Panc1 (cell line): ENCODE data around the gene AGAP2. TPM values are rescaled to one million over a fixed set of nuclear protein-coding genes. Genes with fewer than 3 reads are reported as not detected.

Source experiments
- ATAC-seq: fragments of 200-7000 bp; cut with Tn5 transposase; 2 replicates; pipeline ENCODE4 v1.9.1; 2020; ENCODE audit warnings: mild to moderate bottlenecking, moderate library complexity
- BruUV-seq: library from RNA; stranded (reverse); fragments of 400-500 nt; replicated peaks from 2 replicates; lab custom pipeline; 2021; lab: Mats Ljungman, UMichigan
- CTCF ChIA-PET: fragments of 300-600 bp; sonication (Branson Sonifier 250); formaldehyde crosslinking; loops from one replicate; lab custom pipeline; 2022; ENCODE audit warnings: antibody characterized with exemption; lab: Charles Lee
- POLR2A ChIA-PET: fragments of 300-600 bp; sonication (Branson Sonifier 250); formaldehyde crosslinking; loops from one replicate; lab custom pipeline; 2022; ENCODE audit warnings: antibody characterized with exemption; lab: Charles Lee
- DNase-seq: peaks from one replicate; pipeline ENCODE4 v3.0.0-alpha.2; 2010; ENCODE audit warnings: low read depth, low spot score
- H3K27ac ChIP-seq: 2 replicates; pipeline ENCODE4 v1.5.1; 2011; ENCODE audit warnings: mild to moderate bottlenecking, low read length, inconsistent platforms
- H3K27me3 ChIP-seq: fragments of 200-500 bp; sonication (Bioruptor generic); 2 replicates; pipeline ENCODE4 v1.6.0; 2014; ENCODE audit warnings: low read length, inconsistent platforms; ENCODE audit not compliant: control insufficient read depth, insufficient read depth
- H3K36me3 ChIP-seq: fragments of 200-500 bp; sonication (Bioruptor generic); 2 replicates; pipeline ENCODE4 v1.5.1; 2014; ENCODE audit warnings: inconsistent platforms, mild to moderate bottlenecking, low read length, moderate library complexity; ENCODE audit not compliant: control insufficient read depth, insufficient read depth
- H3K4me1 ChIP-seq: 2 replicates; pipeline ENCODE4 v1.5.1; 2011; ENCODE audit warnings: inconsistent platforms, mild to moderate bottlenecking, low read length, moderate library complexity; ENCODE audit not compliant: control insufficient read depth, insufficient read depth
- H3K4me3 ChIP-seq, 2 experiments: 2 replicates each; pipeline ENCODE4 v1.5.1; 2011 to 2012; ENCODE audit warnings: low read depth in 2 of 2, low read length in 2 of 2, mild to moderate bottlenecking in 2 of 2, inconsistent platforms in 1 of 2, moderate library complexity in 1 of 2
- H3K9me3 ChIP-seq: fragments of 200-500 bp; sonication (Bioruptor generic); 2 replicates; pipeline ENCODE4 v1.5.1; 2014; ENCODE audit warnings: low read depth, mild to moderate bottlenecking, inconsistent platforms, low read length, moderate library complexity; ENCODE audit not compliant: control insufficient read depth, insufficient read depth
- CTCF ChIP-seq: fragments of 450-650 bp; IDR thresholded peaks from 2 replicates; pipeline ENCODE4 v1.5.1; 2017; ENCODE audit warnings: mild to moderate bottlenecking
- POLR2AphosphoS5 ChIP-seq: IDR thresholded peaks from 2 replicates; pipeline ENCODE4 v1.6.1; 2012; ENCODE audit warnings: mild to moderate bottlenecking, low read depth, low read length, moderate library complexity
- REST ChIP-seq, 2 experiments: IDR thresholded peaks; 2 replicates each; pipeline ENCODE4 v1.6.1; 2011 to 2012; ENCODE audit warnings: low read depth in 2 of 2, control low read depth in 1 of 2, low read length in 1 of 2, mild to moderate bottlenecking in 1 of 2, moderate library complexity in 1 of 2; ENCODE audit not compliant: insufficient read depth in 1 of 2
- SIN3A ChIP-seq: IDR thresholded peaks from 2 replicates; pipeline ENCODE4 v1.6.1; 2012; ENCODE audit warnings: low read depth, mild to moderate bottlenecking, low read length, moderate library complexity, borderline replicate concordance; ENCODE audit not compliant: insufficient read depth
- TCF7L2 ChIP-seq: IDR thresholded peaks from 2 replicates; pipeline ENCODE4 v1.6.1; 2011; ENCODE audit warnings: mild to moderate bottlenecking, low read depth, low read length, inconsistent platforms
- in situ Hi-C: cut with HindIII; loops from 2 replicates; pipeline ENCODE4 v1.10.0; 2016; ENCODE audit warnings: low sequenced_read_pairs, low pct_unique_long_range_greater_than_20kb
- intact Hi-C: fragments of 100-400 bp; cut with micrococcal nuclease; formaldehyde crosslinking; loops from one replicate; pipeline ENCODE4 v1.10.0; 2022; ENCODE audit not compliant: unreplicated experiment
- total RNA-seq: library from RNA; stranded (reverse); gene quantifications from one replicate; pipeline ENCODE4 v1.2.1, GENCODE V29; 2021; ENCODE audit not compliant: unreplicated experiment

The AGAP2 gene
- total RNA-seq, 1 experiment from 2014 or later = 0.49 TPM

- no peaks in the 10 kb centered on the region for H3K9me3 ChIP-seq
- H3K36me3 ChIP-seq = no peaks in the 10 kb centered on the region
- no TSS peak for BruUV-seq
- ChIA-PET CTCF (interaction anchor here (0.6 to 1.6 kb wide), 7 partner anchors 9 to 276 kb away, joined by 3 to 9 read pairs (median 3); no protein-coding TSS in a partner anchor), POLR2A (interaction anchor here (0.7 kb wide), 1 partner anchor 1380 kb away, joined by 3 read pairs; no protein-coding TSS in a partner anchor)
- peaks cover 7% of the 10 kb centered on the region; the same call in 1 of the 2 replicates for H3K4me1 ChIP-seq
- no peak for TF ChIP-seq CTCF
- no peak for TF ChIP-seq TCF7L2
- TF ChIP-seq SIN3A = no peak
- no peak for TF ChIP-seq REST (IDR thresholded peaks at IDR 0.05; ENCODE audit: insufficient read depth in 1 of 2, low read depth in 2 of 2, low read length in 1 of 2)
- TF ChIP-seq POLR2AphosphoS5 = no peak
- DNase-seq (no peak), ATAC-seq (peak; percentile 2)
- no peak overlapping the region for H3K27ac ChIP-seq
- H3K4me3 ChIP-seq = no peak overlapping the region
- intact Hi-C loops = loop anchor here (5.0 kb wide), 1 partner anchor 153 kb away; no protein-coding TSS in a partner anchor
- in situ Hi-C loops = no loop called here
- H3K27me3 ChIP-seq = no peaks in the 10 kb centered on the region; the same call in 1 of the 2 replicates
These were observed 3.2 kb downstream of the AGAP2 start for GRCh38 chr12:57735198-57735855.

- peaks cover 7% of the 10 kb centered on the region; the same call in 1 of the 2 replicates for H3K4me1 ChIP-seq
- CTCF ChIA-PET = interaction anchor here (1.5 to 1.6 kb wide), 3 partner anchors 8 to 151 kb away, joined by 4 to 9 read pairs (median 5); no protein-coding TSS in a partner anchor
- no peaks in the 10 kb centered on the region; the same call in 1 of the 2 replicates for H3K27me3 ChIP-seq
- H3K9me3 ChIP-seq = no peaks in the 10 kb centered on the region
- in situ Hi-C loops = no loop called here
- BruUV-seq = no TSS peak
- H3K36me3 ChIP-seq = no peaks in the 10 kb centered on the region
- POLR2A ChIA-PET = interaction anchor here (0.7 kb wide), 1 partner anchor 1379 kb away, joined by 3 read pairs; no protein-coding TSS in a partner anchor
- no peak for TF ChIP-seq TCF7L2
- TF ChIP-seq CTCF = no peak
- TF ChIP-seq REST (IDR thresholded peaks at IDR 0.05; ENCODE audit: insufficient read depth in 1 of 2, low read depth in 2 of 2, low read length in 1 of 2) = no peak
- TF ChIP-seq POLR2AphosphoS5 = no peak
- no peak for TF ChIP-seq SIN3A
- DNase-seq (no peak), ATAC-seq (no peak)
- no peak overlapping the region for H3K27ac ChIP-seq
- H3K4me3 ChIP-seq = no peak overlapping the region
- intact Hi-C loops = no loop called here
These were observed 4.0 kb downstream of the AGAP2 start for GRCh38 chr12:57734591-57734990.
